GM11168 (cell line): ENCODE data around the gene M6PR.
"Not testable (repeated sequence)": the region's sequence is repeated elsewhere in the genome, so short reads cannot be mapped to it uniquely, and the experiment has no call there.

Experiments used
- in situ Hi-C: fragments of 300-500 bp; cut with MboI; formaldehyde crosslinking; loops from one replicate; pipeline ENCODE4 v1.12.0; 2022; ENCODE audit warnings: low sequenced_read_pairs; ENCODE audit not compliant: unreplicated experiment

The M6PR gene

DNA sequence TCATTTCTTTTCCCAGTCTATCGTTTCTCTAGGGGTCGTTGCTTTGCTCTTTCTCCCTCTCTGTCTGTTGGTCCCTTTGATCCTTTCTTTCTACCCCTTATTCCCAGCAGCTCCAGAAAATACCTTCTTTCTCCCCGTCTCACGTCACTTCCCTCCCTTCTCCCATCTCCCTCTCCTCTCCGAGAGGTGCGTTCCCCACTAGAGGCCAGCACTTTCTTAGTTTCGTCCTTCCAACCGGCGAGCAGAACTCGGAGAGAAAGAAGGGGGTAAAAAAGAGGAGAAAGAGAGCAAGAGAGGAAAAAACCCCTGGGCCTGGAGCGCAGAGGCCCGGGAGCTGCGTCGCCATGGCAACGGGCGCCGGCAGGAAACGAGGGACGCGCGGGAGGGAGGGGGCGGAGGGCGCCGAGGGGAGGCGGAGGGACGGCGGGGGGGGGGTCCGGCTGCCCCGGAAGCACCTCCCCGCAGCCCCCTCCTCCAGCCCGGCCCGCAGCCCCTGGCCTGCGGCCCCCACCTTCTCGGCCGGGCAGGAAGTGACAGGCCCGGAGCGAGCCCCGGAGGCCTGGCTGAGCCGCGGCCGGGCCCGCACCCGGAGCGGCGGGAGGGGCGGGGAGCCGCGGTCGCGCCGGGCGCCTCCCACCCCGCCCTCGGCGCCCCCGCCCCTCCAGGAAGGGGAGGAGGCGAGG is 35.3 kb downstream of the M6PR start, which contains the start of gene PHC1:
PHC1 (plus strand) TSS at position 477 of the 683 bp plus-strand sequence. CDS start 3,169 bp downstream, outside the sequence.
- in situ Hi-C loops, result not testable (repeated sequence)

- in situ Hi-C loops, result no loop called here
Observed at GRCh38 chr12:8913702-8914032, 35.8 kb downstream of the M6PR start.

DNA sequence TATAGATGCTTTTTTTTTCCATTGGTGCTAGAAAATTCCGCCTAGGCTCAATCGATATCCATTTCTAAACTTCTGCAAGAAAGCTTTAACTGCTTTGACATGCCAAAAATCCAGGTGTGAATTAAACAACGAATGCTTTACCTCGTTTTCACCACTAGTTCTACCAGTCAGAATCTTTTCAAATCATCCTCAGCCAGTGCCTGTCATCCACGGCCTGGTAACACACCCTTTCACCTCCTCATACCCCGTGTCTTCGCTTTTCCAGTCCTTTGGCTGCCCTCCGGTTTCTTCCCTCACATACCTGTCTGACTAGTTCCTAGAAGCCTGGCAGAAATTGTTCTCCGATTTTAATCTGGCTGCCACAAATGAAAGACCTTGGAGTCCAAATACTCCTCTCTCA is 36.5 kb downstream of the M6PR start:
- in situ Hi-C loops, result no loop called here

DNA sequence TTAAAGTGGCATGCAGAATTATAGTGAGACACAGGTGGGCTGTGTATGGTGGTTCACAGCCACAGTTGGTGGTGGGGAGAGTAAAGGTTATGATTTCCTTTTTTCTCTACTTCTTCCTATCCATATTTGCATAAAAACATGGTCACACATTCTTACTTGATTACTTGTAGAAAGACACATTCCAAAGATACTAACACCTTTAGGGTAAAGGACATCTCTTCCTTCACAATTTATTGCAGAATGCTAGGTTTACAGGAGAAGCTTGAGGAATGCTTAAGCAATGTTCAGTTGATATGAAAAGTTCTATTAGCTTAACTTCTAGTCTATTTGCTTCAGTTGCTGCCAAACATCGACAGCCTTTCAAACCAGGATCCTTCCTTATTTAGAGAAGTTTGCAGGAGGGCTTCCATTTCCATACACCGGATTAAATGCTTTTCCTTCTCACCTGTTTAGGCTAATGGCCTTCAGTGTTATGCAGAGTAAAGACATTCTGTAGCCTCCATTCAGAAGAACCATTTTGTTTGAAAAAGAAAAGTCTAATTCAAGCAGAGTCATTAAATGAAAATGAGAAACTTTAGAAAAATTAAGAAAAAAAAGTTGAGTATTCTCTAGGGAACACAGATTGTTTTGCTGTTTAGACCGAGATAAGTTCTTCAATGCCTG is 37.7 kb downstream of the M6PR start:
- in situ Hi-C loops, result no loop called here

DNA sequence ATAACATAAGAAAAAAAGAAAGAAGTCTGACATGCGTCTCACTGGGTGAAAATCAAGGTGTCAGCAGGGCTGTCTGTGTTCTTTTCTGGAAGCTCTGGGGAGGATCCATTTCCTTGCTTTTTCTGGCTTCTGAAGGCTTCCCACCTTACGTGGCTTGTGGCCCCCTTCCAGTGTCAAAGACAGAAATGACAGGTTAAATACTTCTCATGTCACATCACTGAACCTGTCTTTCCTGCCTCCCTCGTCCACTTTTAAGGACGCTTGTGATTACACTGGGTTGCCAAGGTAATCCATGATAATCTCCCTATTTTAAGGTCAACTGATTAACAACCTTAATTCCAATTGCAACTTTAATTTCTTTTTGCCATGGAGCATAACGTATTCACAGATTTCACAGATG is 39.7 kb downstream of the M6PR start:
- in situ Hi-C loops, result no loop called here

DNA sequence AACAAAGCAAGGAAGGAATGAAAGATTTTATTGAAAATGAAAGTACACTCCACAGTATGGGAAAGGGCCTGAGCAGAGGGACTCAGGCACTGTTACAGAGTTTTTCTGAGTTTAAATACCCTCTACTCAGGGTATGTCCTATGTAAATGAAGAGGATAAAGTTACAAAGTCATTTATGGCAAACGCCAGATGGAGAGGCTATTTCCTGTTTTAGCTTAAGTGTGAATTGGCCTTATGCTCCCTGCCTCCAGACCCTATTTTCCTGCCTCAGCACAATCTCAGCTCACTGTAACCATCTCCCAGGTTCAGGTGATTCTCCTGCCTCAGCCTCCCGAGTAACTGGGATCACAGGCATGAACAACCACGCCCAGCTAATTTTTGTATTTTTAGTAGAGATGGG is 41.9 kb downstream of the M6PR start:
- in situ Hi-C loops, result no loop called here

GRCh38 chr12:8906266-8907180 is 42.9 kb downstream of the M6PR start:
- in situ Hi-C loops, result no loop called here

- in situ Hi-C loops, result no loop called here
Observed at GRCh38 chr12:8905546-8905945, 43.9 kb downstream of the M6PR start.

- in situ Hi-C loops, result no loop called here
Observed at GRCh38 chr12:8904665-8905064, 44.8 kb downstream of the M6PR start.

DNA sequence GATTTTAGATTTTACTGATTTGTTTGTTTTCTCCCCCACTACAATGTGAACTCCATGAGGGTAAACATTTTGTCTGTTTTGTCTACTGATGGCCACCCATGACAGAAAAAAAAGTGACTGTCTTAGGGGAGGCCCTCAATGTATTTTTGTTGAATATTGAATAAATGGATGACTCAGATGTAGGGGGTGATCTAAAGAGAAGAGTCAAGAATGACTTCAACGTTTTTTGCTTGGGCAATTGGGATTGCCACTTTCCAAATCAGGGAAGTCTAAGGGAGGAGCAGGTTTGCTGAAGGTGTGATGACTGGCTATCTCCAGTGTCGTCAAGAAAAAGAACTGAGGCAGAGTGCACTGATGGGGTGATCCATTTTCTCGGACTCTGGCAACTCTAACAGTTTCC is 45.8 kb downstream of the M6PR start:
- in situ Hi-C loops, result no loop called here

GRCh38 chr12:8902703-8903102 is 46.7 kb downstream of the M6PR start:
- in situ Hi-C loops, result not testable (repeated sequence)

- in situ Hi-C loops, result no loop called here
Observed at GRCh38 chr12:8899830-8900229, 49.6 kb downstream of the M6PR start.

GRCh38 chr12:8897081-8897480 is 52.4 kb downstream of the M6PR start:
- in situ Hi-C loops, result no loop called here

- in situ Hi-C loops, result no loop called here
Observed at GRCh38 chr12:8894986-8895385, 54.5 kb downstream of the M6PR start.

GRCh38 chr12:8894378-8894777 is 55.1 kb downstream of the M6PR start:
- in situ Hi-C loops, result no loop called here

DNA sequence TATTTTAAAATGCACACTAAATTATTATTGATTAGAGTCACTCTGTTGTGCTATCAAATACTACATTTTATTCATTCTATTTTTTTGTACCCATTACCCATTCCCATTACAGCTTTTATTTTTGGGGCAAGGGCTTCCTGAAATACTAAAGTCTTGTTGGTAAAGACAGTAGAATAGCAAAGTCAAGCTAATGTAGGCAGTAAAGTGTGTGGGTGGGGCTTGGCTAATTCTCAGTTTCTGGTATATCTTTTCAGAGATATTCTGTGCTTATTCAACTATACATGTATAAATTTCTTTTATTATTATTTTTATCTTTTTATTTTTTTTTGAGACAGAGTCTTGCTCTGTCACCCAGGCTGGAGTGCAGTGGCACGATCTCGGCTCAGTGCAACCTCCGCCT is 57.5 kb downstream of the M6PR start:
- in situ Hi-C loops, result no loop called here
